DMS 273 (cell line): Measurements from ENCODE around the gene HSPA12A.

Source experiments
- DNase-seq: peaks from one replicate; lab custom pipeline; 2025; ENCODE audit not compliant: unreplicated experiment; lab: John Stamatoyannopoulos, UW

HSPA12A gene

DNA sequence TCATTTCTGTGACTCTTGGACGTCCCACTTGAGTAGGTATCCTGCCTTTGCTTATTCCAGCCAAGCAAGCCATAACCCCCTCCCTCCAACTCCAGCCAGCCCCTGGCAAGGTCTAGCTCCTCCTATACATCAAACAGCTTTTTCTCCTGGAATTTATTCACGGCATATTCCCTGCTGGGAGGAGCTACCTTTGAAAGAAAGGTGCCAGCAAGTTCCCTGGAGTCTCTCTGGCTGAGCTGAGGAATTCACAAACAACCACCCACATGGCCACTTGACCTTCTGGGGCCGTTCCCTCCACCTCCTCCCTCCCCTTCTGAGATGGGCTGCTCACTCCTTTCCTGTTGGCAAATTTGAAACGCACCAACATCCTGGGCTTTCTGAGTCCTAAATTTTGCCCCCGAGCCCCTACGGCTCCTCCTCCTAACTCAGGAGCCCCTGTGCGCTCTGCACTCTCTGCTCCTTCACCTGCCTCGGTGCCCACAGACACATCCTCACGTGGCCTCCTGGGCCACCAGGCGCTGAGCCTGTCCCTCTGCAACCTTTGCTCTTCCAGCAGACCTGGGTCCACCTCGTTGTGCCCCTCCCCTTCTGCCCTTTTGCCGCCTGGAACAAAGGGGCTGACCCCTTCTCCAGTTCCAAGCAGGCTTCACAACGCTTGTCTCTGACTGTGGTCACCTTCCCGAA is 48.0 kb downstream of the HSPA12A start:
- DNase-seq, result peak; percentile 65

DNA sequence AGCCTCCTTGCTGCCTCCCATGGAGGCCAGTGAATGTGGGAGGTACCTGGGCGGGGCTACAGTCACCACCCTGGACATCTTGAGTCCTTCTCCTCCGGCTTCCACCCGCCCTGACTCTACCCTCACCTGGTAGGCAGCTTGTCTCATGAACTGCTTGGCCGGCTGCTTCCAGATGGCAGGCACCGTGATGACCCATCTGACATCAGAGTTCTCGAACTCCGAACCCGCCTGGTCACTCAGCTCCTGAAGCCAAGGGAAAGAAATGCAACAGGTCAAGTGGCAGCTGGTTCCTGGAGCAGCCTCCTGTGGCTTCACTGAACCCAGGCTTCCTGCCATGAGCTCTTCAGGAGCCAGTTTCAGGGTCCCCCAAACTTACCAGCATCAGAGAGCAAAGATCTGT is 50.1 kb downstream of the HSPA12A start:
- no peak for DNase-seq

DNA sequence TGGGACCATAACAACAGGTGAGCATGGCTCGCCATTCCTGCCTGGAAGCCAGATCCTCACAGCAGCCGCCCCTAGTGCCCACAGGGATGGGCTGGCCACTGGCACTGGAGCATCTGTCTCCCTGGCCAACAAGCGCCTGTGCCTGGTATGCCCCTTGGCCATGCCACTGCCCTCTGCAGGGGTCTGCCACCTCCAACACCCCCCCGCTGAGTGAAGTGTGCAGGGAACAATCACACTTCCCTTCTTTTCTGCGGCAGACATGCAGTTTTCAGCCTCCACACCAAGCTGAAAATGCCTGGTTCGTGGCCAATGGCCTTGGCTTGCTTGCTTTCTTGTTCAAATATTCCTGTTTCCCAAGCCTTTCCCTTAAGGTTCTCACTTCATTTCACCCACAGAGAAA is 50.7 kb downstream of the HSPA12A start:
- no peak for DNase-seq

DNA sequence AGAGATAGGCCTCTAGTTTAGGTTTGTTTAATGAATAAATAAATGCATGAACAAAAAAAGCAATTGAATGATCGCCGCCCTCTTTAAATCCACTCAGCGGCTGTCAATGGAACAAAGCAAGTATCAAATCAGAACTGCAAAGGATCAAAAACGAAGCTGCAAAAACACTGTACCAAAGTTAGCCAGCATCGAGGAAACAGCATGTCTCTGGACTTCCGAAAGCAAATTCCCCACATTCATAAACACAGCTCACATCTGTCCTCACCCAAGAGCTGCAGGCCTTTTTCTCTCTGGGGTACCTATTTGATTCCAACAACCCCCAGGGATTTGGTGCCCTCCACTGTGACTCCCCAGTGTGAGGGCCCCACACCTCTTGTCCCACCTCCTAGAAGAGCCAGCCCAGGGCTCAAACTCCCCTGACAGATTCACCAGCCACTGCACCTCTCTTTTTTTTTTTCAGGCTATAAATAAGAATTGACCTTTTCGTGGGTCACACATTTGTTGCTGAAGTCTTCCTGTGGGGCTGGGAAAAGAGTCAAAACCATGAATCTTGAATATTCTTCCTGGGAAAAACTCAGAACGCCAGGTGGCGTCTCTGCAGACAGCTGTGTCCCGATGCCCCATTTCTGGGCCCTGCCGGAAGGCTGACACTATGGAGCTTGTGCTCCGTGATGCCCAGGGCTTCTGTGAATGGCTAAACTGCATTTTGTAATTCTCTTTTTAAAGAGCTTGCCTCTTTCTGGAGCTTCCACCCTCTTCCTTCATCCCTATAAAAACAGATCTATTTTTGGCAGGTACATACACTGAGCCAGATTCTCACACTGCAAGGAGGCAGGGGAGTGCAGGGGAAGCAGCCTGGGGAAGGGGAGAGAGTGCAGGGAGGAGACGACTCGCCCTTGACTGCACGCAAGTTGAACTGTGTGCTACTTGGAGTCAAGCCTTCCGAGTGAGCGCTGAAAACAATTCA is 51.7 kb downstream of the HSPA12A start:
- no peak for DNase-seq

DNA sequence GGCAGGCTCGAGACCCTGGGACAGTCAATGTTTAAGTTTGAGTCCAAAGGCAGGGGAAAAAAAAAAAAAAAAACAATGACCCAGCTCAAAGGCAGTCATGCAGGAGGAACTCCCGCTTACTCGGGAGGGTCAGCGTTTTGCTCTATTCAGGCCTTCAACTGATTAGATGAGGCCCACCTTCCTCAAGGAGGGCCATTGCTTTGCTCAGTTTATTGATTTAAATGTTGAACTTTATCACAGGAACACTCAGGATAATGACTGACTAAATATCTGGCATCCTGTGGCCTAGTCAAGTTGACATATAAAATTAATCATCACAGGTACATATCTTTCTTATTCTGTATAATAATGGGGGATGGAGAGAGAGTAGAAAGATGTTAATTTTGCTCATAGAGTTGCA is 52.6 kb downstream of the HSPA12A start:
- no peak for DNase-seq

DNA sequence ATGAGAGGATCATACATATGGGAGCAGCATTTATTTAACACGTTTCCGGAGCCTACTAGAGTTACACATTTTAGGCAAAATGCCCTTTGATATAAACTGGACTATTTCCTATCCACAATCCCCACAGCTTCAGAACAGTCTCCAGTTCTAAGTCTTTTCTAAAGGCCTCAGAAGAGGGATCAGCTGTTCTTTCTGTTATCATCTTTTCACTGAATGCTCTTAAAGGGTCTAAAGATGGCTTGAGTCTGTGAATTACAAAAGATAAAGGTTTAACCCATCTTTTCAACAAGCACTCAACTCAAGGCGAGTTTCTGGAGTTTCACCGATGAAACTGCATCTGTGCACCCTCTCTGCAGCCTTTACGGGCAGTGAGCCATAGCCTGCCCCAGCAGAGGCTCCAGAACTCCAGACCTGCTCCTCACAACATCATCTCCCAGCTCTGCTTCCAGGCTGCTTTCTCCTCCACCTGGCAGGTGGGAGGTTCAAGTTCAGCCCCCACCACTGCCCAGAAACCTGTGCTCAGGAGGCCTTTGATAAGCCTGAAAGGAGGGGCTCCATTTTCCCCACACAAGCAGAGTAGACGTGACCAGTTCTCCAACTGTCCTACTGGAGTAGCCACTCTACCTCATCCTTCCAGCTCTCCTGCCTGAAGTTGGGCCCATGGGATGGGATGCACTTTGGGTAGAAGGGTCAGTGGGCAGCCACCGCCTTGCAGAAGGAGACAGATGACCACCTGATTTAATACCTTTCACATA is 53.4 kb downstream of the HSPA12A start:
- DNase-seq, result no peak

DNA sequence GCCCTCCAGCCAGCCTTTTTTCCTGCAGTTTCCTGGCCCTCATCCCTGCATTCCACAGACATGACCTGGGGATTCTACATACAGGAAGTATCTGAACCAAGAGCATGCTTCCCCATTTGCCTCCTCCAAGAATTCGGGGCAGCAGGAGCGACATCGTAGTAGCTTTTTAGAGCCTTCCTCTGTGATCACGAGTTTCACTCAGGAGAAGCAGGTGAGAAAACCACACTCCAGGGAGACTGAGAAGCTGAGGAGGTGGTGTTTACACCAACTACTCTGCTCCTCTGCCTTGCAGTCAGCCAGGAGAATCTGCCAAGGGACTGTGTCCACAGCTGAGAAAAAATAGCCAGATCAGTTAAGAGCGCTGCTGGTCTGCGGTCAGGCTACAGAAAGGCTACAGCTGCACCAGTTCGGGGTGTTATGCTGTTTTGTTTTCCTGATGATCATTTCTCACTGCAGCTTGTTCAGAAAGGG is 54.1 kb downstream of the HSPA12A start:
- DNase-seq, result no peak

GRCh38 chr10:116687633-116688032 is 54.7 kb downstream of the HSPA12A start:
- no peak for DNase-seq

DNA sequence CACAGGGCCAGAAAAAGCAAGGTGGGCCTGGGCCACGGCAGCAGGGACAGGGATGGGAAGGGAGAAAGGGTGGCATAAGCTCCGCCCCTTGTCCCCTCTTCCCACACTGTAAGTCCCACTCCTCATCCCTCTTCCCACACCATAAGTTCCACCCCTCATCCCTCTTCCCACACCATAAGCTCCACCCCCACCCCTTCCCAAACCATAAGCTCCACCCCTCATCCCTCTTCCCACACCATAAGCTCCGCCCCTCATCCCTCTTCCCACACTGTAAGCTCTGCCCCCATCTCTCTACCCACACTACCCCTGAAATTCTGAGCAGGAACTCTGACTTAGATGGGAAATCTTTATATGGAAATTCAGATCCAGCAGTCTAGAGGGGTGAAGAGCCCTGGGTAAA is 55.7 kb downstream of the HSPA12A start:
- DNase-seq, result peak; percentile 5

DNA sequence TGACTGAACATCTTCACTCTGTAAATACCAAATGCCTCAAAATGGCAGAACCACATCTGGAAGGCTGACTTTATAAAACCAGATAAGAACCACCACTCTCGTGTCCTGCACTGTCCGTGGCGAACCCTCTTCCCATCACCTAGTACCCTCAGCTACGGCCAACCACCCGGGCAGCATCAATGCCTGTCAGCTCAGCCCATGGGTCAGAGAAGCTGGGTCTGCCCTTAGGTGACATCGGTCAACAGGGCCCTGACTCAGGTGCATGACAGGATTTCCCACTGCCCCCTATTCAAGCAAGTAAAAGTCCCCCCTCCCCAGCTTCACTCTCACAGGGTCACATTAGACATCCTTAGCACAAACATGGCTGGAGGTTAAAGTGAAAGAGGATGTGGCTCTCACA is 56.6 kb downstream of the HSPA12A start:
- DNase-seq, result no peak

DNA sequence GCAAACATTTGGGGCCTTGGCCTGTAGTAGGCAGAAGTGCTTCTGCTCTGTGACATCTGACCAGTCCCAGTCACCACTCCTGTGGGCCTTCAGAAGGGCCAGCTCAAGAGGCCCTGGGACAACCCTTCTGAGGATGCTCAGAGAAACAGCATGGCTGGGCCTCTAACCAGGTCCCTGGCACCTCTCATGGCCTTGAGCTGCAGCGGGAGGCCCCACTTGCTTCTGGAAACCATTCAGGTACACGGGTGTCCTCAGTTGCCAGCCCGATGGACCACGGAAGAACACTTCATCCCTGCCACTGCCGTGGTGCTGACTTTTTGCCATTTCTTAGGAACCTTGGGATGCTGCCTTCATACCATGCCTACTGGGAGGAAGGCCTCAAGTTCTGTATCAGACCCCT is 57.6 kb downstream of the HSPA12A start:
- no peak for DNase-seq

DNA sequence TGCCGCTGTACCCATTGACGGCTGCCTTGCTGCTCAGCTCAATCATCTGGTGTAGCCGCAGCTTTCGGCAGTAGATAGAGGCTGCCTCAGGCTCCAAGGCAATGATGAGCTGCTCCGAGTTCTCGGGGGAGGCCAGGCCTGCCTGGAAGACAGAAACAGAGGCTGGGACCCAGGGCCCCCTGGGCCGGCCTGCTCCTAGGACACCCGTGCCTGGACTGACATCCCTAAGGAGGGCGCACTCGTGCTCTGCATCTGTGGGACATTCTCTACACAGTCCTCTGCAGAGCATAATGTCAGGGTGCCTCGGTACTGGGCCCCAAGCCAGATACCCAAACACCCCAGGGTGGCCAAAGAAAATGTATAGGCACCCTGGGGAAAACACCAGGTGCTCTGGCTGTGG is 58.5 kb downstream of the HSPA12A start:
- DNase-seq, result no peak

DNA sequence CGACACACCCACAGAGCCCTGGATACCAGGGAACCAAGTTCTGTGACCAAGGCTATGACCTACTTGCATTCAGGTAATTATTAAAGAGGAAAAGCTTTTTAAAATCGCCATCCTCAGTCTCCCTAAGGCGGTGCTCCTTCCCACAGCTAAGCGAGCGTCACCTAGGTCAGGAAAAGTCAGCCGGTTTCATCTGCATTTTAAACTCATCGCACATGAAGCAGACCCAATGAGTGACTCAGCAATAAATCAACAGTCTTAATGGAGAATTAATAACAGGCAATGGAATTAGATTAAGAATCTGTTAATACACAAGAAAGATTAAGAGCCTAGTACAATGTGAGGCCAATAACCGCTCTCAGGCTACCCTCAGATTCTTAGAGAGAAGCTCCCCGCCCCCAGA is 59.2 kb downstream of the HSPA12A start:
- no peak for DNase-seq

GRCh38 chr10:116679351-116679750 is 63.0 kb downstream of the HSPA12A start:
- DNase-seq, result no peak

DNA sequence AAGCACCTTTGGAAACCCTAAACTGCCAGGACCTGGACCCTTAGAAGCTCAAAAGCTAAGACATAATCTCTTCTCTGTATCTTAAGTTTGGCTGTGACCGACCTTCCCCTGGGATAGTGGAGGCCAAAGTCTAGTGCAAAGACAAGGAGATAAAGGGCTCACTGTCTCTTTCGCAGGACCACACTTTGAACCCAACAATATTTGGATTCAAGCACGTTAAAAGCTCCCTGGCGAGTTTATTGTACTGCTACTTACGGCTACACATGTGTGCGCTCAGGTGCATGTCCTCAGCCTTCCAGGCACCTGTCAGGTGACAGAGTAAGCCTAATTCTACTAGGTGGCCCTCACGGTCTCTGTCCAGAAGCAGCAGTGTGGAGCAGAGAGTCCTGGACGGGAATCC is 65.7 kb downstream of the HSPA12A start:
- DNase-seq, result no peak

- DNase-seq, result no peak
Measured at GRCh38 chr10:116676118-116676517, 66.2 kb downstream of the HSPA12A start.

DNA sequence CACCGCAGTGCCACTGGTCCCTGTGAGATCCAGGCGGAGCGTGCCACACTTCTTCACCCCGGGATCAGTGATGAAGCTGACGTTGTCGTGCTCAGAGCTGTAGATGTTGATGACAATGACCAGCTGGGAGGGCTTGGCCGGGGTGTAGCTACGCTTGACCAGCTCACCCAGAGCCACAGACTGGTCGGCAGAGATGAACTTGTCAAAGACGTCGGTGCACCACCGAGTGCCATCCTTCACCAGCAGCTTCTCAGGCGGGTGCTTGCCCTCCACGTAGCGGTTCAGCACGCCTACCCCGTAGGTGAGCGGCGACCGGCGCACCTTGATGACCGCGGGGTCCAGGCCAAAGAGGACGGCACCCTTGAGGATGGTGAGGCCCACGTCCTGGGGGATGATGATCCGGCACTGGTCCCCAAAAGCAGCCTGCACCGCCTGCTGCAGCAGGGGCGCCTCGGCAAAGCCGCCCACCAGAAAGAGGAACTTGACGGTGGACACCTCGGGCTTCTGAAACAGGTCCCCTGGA is 67.4 kb downstream of the HSPA12A start:
- DNase-seq, result no peak

DNA sequence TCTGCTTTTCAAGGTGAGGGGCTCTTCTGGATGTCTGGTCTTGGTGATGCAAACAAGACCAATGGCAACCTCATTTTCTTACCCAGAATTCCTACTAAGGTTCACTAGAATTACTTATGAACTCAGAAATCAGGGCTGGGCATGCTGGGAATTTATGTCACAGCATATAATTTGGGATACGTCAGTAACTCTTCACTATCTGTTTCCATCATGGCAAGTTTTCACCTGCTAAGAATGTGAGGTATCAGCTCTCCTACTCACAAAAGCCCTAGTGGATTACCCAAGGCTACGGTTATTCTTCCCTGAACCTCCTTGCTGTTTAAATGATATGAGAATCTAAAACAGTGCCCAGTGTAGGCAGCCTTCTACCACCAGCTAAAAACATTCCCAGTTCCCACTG is 68.5 kb downstream of the HSPA12A start:
- no peak for DNase-seq

DNA sequence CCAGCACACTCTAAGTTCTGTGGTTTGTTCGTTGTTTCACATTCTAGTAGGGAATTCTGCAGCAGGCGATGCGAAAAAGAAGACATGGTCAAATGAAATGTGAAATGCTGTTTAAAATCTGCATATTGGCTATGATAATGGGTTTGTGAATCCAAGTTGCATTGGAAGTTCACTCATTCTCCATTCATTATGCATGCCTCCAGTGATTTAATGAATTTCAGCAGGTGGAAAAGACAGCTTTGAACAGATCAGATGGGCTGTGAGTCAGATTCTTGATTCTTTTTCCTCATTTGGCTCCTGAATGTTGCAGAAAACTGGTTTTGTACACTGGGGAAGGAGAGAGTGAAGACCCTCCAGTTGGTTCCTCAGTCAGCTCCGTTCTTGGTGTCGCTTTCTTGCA is 69.5 kb downstream of the HSPA12A start:
- no peak for DNase-seq

GRCh38 chr10:116671274-116671926 is 71.0 kb downstream of the HSPA12A start:
- DNase-seq, result no peak

GRCh38 chr10:116670706-116671105 is 71.7 kb downstream of the HSPA12A start:
- DNase-seq, result no peak
